SK-N-SH (cell line): ENCODE data around the gene MOCS3.

Experiments
- CTCF ChIP-seq: fragments of 200-600 bp; sonication (generic); IDR thresholded peaks from 2 replicates; pipeline ENCODE4 v1.6.1; 2017; ENCODE audit warnings: antibody characterized with exemption, mild to moderate bottlenecking, moderate library complexity
- EP300 ChIP-seq, 2 experiments: IDR thresholded peaks; 2 replicates each; pipeline versions ENCODE4 v1.4.0 to v1.6.1; 2012; ENCODE audit warnings: borderline replicate concordance in 1 of 2, low read depth in 1 of 2, low read length in 1 of 2
- EZH2phosphoT487 ChIP-seq: fragments of 200-600 bp; sonication (generic); IDR thresholded peaks from 2 replicates; pipeline ENCODE4 v1.6.1; 2017; ENCODE audit warnings: low read depth, mixed run types, mild to moderate bottlenecking, antibody characterized with exemption, moderate library complexity, borderline replicate concordance
- MXI1 ChIP-seq: IDR thresholded peaks from 2 replicates; pipeline ENCODE4 v1.6.1; 2012; ENCODE audit warnings: mild to moderate bottlenecking, low read depth, low read length, improper control_type of control experiment
- NFIC ChIP-seq: IDR thresholded peaks from 2 replicates; pipeline ENCODE4 v1.4.0; 2012; ENCODE audit warnings: borderline replicate concordance
- POLR2AphosphoS5 ChIP-seq: IDR thresholded peaks from 2 replicates; pipeline ENCODE4 v1.6.1; 2012; ENCODE audit warnings: low read depth, low read length
- RAD21 ChIP-seq: IDR thresholded peaks from 2 replicates; pipeline ENCODE4 v1.6.1; 2012; ENCODE audit warnings: mild to moderate bottlenecking, low read length
- REST ChIP-seq: IDR thresholded peaks from 2 replicates; pipeline ENCODE4 v1.6.1; 2012; ENCODE audit warnings: mild to moderate bottlenecking, low read depth, low read length, moderate library complexity
- TAF1 ChIP-seq: IDR thresholded peaks from 2 replicates; pipeline ENCODE4 v1.6.1; 2012; ENCODE audit warnings: low read depth, mild to moderate bottlenecking, low read length, moderate library complexity, borderline replicate concordance

GRCh38 chr20:50969435-50969834 lies 10.8 kb downstream of the MOCS3 start:
- no peak for TF ChIP-seq EZH2phosphoT487
- TF ChIP-seq RAD21: no peak
- TF ChIP-seq EP300 (IDR thresholded peaks at IDR 0.05; ENCODE audit: borderline replicate concordance in 1 of 2, low read depth in 1 of 2, low read length in 1 of 2): no peak
- no peak for TF ChIP-seq CTCF
- no peak for TF ChIP-seq POLR2AphosphoS5
- TF ChIP-seq MXI1: no peak
- no peak for TF ChIP-seq TAF1
- no peak for TF ChIP-seq NFIC
- TF ChIP-seq REST: no peak
